Left ventricle myocardium superior (tissue), 1 donor: ENCODE measurements around the gene SHISA7. TPM values are rescaled to one million over a fixed set of nuclear protein-coding genes. Genes with fewer than 3 reads are reported as not detected.
A peak's percentile ranks its signal among the peaks of the same experiment; 100 is the strongest.

Experiments
- ATAC-seq: fragments of 200-7000 bp; cut with Tn5 transposase; one replicate; pipeline ENCODE4 v1.9.1; 2020; ENCODE audit warnings: mild to moderate bottlenecking, moderate library complexity
- DNase-seq: peaks from one replicate; pipeline ENCODE4 v3.0.0-alpha.2; 2020
- intact Hi-C: fragments of 100-400 bp; cut with micrococcal nuclease; formaldehyde crosslinking; loops from one replicate; pipeline ENCODE4 v1.11.0; 2022
- total RNA-seq: library from RNA; stranded (reverse); fragmentation: NEBNext Ultra II Directional; extraction: Animal tissue kit (Norgen Biotek cat#: 25700); gene quantifications from one replicate; pipeline ENCODE4 v1.2.1, GENCODE V29; 2021
- donor health status: DM: no; HTN: yes; CAD: no; lungs with severe emphysema.

The SHISA7 gene
- total RNA-seq, 1 donor from 2014 or later, result not detected

DNA sequence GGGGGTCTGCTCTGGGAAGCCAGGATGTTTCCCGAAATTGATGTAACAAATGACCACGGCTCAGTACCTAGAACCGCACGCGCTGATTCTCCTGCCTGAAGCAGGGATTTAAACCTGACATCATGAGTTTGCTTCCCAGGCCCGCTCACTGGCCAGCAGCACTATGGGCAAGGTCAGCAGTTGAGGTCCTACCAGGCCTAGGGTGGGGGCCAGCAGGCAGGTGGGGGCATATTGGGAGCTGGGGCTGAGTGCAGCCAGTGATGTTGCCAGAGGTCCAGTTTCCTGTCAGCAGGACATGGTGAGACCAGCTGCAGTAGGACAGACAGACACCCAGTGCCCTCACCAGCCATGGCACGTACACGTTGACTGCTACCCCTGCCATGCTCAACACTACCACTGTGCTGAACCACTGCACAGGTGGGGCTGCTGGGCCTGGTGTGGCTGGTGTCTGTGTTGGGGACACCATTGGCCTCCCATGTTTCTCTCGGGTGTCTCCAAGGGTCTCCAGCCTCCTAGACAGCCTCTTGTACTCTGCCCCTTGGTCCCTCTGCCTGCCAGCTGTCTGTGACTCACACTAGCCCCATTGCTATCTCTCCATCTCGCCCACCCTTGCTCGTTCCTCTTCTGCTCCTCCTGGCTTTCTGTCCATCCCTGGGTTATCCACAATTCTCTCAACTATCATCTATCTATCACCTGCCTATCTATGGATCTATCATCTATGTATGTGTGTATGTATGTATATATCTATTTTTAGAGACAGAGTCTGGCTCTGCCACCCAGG is 22.6 kb upstream of the SHISA7 start:
- intact Hi-C loops, result loop anchor here (2.0 kb wide), 1 partner anchor 37 kb away; no protein-coding TSS in a partner anchor
- ATAC-seq (no peak), DNase-seq (no peak)

DNA sequence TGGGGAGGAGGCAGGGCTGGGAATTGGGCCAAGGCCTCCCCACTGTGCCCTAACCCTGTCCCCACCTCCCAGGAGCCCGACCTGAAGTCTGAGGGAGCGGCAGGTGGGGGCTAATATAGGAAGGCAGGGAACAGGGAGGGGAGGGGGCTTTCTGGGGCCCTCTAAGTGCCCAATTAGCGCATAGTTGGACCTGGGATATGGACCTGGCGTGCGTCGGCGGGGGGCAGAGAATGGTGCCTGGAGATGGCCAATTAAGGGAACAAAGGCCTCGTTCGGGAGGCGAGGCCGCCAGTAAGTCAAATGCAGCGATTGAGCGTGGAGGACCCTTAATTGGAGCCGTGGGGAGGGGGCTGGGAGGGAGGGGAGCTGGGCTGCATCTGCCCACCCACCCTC is 21.6 kb upstream of the SHISA7 start, which contains the start of gene C19orf85:
TSS of gene C19orf85 (minus strand) at position 90 of the 393 bp plus-strand sequence. CDS start 197 bp downstream, outside the sequence.
- intact Hi-C loops, result no loop called here
- no peak for ATAC-seq
- no peak for DNase-seq

DNA sequence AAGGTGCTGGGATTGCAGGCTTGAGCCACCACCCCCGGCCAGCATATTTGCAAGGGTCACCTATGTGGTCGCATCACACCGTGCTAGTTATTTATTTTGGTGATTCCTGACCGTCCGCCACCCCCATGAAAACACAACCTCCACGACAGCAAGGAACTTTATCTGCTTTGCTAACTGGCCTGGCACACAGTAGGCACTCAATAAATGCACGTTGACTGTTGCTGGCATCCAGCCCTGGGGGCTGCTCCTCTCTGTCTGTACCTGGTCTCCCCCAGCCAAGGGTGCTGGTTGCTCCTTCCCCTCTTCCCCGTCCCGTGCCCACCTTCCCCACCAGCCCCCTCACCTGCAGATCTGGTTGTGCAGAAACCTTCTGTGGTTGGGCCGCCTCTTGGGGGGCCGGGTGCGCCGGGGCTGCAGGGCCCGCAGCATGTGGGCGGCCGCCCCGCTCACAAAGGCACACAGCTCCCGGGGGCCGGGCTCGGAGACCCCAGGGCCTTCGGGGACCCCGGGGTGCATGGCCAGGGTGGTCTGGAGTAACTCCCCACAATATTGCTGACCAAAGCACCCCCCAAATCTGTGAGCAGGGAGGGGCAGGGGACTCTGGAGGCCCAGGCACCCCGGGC is 21.1 kb upstream of the SHISA7 start:
- intact Hi-C loops, result no loop called here
- no peak for ATAC-seq
- DNase-seq, result no peak

DNA sequence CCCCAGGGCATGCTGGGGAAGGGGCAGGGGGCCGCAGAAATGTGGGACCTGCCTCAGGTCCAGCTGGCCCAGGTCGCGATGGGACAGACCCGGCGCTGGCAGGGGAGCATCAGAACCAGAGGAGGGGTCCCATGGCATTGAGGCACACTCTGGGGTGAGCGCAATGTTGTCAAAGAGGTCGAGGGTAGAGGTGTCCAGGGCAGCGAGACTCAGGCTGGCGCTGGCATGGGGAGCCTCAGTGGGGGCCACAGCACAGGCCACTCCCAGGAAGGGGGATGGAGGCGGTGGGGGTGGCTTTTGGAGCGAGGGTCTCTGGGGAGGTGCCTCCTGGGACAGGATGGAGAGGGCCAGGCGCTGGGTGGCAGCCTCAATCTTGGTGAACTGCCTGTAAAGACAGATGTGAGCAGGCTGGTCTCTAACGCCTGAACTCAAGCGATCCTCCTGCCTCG is 20.5 kb upstream of the SHISA7 start:
- intact Hi-C loops, result no loop called here
- no peak for ATAC-seq
- no peak for DNase-seq

DNA sequence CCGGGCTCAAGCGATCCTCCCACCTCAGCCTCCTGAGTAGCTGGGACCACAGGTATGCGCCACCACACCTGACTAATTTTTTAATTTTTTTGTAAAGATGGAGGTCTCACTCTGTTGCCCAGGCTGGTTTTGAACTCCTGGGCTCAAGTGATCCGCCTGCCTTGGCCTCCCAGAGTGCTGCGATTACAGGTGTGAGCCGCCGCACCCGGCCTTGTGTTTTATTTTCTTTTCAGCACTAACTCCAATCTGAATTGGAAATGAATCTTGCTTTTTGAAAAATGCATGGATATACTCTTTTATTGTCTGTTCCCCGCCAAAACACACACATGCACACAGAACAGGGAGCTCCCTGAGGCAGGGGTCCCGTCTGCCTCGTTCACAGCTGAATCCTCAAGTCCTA is 19.6 kb upstream of the SHISA7 start:
- DNase-seq (no peak), ATAC-seq (no peak)
- intact Hi-C loops, result no loop called here

DNA sequence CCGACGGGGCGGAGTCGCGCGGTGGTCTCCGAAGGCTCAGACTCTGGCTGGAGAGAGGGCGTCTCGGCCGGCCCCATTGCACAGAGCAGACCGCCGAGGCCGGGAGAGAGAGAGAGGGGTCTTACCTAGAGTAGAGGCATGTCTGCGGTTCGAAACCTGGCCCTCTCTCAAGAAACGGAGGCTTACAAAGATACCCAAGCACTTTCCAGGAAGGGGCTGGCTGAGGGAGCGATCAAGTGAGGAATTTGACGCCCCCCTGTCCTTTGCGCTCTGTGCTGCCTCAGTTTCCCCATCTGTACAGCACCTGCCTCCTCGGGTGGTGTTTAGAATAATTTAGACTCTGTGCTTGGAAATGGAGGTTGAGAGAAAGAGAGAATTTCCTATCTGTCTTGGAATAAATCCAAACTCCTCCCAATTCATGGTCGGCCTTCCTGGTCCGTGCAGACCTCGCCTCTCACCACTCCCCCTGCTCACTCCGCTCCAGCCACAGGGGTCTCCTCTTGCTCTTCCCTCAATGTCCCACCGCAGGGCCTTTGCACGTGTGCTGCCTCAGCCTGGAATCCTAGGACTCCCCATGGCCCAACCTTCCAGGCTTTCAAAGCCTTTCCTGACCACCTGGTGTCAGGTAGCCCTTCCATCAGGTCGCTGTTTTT is 19.0 kb upstream of the SHISA7 start:
- ATAC-seq (no peak), DNase-seq (no peak)
- intact Hi-C loops, result no loop called here

DNA sequence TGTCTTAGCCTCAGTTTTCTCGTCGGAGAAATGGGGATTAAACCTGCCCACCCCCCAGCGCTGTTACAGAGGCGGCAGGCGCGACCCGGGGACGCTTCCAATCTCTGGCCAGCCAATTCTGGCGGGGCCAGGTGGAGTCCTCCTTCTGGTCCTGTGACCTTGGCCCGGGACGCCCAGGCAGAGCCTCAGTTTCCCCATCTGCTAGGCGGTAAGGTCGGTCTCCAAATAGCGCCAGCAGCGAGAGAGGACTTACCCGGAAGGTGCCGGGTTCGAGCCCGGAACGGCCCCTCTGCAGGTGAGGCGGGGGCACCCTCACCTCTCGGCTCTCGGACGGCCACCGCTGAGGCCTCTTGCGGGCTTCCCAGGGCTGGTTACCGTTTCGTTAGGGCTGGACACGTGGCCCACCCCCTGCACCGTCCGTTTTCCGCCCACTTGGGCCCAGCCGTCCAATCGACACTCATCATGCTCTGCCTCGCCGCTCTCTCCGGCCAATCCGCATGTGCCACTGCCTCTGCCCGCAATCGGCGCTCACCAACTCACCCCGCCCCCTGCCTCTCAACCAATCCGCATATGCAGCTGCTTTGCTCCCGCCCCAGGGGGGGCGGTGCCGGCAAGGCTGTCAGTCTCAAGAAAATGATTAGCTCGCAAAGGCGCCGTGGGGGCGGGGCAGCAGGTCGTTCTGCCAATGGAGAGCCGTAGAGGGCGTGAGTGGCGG is 18.3 kb upstream of the SHISA7 start, which contains the start of gene ISOC2:
TSS of gene ISOC2 (minus strand) at position 384 of the 715 bp plus-strand sequence. CDS start 5,156 bp downstream, outside the sequence.
- intact Hi-C loops, result no loop called here
- DNase-seq, result peak; percentile 100
- peak; percentile 94 for ATAC-seq

DNA sequence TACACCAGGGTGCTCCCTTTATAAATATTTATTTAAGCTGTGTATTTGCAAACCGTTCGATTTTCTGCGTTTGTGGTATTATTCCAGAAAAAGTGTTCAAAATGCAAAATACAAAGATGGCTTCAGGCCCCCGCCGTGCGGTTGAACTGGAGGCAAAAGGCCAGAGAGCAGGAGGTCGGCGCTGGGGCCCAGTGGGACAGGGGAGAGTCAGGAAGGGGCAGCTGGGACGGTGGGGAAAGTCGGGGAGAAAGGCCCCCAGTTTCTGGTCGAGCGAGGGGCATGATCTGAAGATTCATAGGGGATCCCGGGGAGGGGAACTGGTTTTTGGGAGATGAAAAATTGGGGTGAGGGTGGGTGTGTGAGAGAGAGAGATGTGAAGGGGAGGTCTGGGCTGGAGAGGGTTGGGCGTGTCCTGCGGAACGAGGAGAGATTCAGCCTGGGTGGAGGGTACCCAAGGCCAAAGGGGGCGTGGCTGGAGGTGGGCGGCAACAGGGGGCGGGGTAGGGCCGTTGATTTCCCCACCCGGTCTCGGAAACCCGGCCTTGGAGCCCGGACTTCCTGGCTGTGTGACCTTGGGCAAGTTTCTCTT is 17.7 kb upstream of the SHISA7 start:
- ATAC-seq (peak; percentile 74), DNase-seq (peak; percentile 88)
- intact Hi-C loops, result no loop called here

DNA sequence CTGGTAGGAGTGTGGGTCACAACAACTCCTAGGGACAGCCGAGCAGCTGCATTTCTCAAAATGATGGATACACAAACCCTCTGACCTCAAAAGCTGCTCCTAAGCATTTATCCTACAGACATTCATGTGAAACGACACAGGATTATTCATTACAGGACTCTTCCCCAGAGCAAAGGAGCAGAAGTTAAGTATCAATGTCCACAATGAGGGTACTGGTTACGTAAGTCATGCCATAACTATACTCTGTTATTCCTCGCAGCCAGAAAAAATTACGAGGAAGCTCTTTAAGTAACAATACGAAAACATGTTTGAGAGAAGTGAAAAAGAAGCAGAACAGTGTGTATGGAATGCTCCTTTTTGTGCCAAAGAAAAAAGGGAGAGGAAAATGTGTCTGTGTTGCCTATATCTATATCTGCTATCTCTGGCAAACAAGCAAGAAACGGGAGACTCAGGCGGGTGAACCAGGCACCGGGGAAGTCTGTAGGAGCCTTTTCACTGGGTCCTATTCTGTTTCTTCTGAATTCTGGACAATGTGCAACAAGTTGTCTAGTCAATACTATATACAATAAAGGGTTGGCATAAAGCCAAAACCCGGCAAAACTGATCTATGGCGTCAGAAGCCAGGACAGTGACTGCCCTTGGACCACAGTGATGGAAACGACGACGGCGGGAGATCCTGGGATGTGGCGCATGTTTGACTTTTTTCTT is 17.0 kb upstream of the SHISA7 start:
- DNase-seq (no peak), ATAC-seq (no peak)
- intact Hi-C loops, result no loop called here

DNA sequence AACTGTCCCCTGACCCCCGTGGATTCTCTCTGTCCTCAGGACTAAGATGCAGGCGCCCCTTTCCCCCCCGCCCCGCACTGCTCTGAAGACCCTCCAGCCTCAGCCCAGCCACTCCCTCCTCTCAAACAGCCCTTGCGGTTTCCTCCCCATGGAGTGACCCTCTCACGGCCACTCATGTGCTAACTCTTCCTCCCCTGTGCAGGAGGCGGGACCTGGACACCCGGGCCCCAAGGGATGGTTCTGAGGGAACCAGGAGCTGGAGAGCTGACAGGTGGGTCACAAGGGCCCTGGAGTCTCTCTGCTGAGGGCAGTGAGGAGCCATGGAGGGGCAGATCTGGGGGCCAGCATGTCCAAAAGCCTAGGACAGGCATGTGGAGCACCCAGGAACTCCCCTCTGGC is 16.4 kb upstream of the SHISA7 start:
- no peak for ATAC-seq
- DNase-seq, result no peak
- intact Hi-C loops, result no loop called here

DNA sequence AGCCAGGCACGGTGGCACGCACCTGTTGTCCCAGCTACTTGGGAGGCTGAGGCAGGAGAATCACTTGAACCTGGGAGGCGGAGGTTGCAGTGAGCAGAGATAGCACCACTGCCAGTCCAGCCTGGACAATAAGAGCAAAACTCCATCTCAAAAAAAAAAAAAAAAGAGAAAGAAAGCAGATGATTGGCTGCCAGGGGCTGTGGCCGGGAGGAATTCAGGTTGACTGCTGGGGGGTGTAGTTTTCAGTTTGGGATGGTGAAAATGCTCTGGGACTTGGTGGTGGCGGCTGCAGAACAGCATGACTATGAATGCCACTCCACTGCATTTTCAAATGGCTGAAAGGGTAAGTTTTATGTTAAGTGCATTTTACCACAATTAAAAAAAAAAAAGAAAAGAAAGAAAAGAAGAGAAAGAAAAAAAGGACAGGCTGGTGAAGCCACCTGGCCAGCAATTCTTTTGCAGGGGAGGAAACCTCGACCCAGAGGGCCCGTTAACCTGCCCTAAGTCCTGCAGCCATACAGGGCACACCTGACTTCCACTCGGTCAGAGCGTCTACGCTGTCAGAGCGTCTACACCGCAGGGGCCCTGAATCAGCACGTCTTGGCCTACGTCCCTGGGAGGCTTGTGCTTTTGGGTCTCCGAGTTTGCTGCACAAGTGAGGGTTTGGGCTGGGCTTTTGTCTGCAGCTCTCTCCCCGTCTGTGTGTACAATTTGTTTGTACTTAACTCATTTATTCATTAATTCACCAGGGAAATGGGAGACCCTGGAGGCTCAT is 14.8 kb upstream of the SHISA7 start:
- DNase-seq (no peak), ATAC-seq (no peak)
- intact Hi-C loops, result no loop called here

DNA sequence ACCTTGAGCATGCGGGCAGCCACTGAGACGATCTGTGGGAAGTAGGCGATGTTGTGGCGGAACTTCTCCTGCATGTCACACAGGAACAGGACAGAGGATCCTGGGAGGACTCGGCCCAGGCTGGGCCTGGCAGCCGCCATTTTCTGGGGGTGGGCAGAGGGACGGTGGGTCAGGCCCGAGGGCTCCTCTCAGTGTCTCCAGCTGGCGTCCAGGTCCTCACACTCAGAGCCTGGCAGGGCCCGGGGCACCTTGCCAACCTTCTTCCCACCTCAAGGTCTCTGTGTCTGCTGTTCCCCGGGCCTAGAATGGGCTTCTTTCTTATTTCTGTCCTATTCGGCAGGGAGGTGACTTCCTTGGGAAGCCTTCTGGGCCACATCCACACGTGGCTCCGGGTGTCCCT is 13.2 kb upstream of the SHISA7 start:
- DNase-seq (no peak), ATAC-seq (no peak)
- intact Hi-C loops, result no loop called here

DNA sequence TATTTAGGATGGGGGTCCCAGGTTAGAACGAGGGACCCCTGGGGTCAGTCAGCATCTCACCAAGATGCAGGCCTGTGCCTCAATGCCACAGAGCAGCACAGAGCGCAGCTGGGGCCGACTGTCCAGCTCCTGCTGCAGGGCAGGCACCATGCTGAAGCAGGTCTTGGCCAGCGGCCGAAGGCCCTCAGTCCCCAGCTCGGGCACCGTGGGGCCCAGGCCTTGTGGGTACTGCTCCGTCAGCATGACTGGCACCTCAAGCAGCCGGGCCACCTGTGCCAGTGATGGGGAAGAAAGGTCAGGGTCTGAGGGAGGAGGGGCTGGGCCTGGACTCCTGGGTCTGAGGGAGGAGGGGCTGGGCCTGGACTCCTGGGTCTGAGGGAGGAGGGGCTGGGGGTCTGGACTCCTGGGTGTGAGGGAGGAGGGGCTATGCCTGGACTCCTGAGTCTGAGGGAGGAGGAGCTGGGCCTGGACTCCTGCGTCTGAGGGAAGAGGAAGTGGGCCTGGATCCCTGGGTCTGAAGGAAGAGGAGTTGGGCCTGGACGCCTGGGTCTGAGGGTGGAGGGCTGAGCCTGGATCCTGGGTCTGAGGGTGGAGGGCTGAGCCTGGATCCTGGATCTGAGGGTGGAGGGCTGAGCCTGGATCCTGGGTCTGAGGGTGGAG is 12.6 kb upstream of the SHISA7 start:
- no peak for ATAC-seq
- no peak for DNase-seq
- intact Hi-C loops, result no loop called here

DNA sequence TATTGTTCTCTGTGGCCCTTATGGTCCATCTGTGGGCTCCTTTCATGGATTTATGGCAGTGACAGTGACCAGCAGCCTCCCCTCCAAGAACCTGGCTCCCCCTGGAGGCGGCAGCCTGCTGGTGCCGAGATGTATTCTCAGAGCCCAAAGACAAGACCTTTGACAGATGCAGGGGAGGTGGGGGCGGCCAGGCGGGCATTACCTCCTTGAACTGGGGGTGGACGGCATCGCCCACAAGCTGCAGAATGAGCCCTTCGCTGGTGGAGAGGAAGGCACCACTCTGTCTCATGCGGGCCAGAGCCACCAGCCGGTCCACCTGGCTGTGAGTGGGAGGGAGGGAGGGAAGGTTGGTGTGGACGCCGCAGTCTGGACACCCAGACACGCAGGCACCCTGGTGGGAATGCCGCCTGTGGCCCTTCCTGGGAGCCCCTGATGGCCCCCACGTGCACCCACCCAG is 11.7 kb upstream of the SHISA7 start:
- no peak for DNase-seq
- peak; percentile 7 for ATAC-seq
- intact Hi-C loops, result no loop called here

DNA sequence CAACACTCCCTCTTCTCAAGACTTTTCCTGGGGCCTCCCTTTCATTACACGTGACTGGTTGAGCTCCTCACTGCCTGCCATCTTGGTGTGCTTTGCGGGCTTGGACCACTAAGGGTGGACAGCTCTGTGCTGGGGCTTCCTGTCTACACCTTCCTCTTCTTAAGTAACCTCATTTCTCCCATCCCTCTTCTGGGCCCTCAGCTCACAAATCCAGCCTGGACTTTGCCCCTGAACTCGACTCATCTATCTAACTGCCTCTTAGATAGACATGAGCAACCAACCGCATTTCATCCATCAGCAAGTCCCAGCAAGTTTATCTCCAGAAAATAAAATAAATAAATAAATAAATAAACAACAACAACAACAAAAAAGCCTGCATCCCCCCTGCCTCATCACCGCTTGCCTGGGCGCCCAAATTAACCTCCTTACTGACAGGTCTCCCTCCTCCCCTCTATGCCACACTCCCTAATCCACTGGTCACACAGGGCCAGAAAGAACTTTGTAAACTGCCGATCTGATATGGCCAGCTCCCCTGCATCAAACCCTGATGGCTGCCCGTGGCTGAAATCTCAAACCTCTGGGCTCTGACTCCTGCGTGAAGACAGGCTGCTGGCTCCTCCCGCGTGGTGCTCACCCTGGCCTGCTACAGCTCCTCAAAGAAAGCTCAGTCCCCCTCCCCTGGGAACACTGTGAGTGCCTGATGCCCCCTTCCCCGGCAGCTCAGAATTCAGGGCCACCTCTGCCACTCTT is 10.6 kb upstream of the SHISA7 start:
- ATAC-seq, result no peak
- DNase-seq, result no peak
- intact Hi-C loops, result no loop called here

DNA sequence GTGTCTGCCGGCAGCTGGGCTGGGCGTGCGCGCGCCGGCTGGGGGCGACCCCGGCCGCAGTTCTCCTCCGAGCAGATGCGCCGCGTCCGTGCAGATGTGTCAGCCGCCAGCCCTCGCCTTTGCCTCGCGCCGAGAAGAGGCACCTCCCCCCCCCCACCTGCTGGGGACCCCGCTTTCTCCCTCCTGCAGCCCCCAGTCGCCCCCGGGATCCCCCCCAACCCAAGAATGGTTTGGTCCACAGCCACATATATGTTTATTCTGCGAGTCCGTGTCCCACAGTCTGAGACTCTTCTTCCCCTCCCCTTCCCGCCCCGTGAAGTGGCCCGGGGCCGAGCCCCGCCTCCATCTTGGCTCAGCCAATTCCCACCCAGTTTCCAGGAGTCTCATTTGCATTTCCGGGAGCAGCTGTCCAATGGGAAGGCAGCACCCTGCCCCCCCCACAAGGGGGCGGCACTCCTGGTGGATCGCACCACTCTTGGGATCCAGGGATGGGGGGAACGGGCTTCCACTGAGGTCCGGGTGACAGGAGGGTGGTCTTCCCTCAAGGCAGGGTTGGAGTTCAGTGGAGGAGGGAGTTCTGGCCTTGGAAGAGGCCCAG is 9.7 kb upstream of the SHISA7 start:
- peak; percentile 76 for DNase-seq
- peak; percentile 74 for ATAC-seq
- intact Hi-C loops, result no loop called here
